GM23248 (cell line): ENCODE data around the gene CPSF2. TPM values are rescaled to one million over a fixed set of nuclear protein-coding genes. Genes with fewer than 3 reads are reported as not detected.
"Not testable (repeated sequence)": the region's sequence is repeated elsewhere in the genome, so short reads cannot be mapped to it uniquely, and the experiment has no call there.

Experiments used
- DNase-seq: peaks from one replicate; pipeline ENCODE4 v3.0.0-alpha.2; 2015
- H2AFZ ChIP-seq: fragments of 200-600 bp; sonication (generic); 2 replicates; pipeline ENCODE4 v1.6.1; 2016; ENCODE audit warnings: antibody characterized with exemption
- H3F3A ChIP-seq: fragments of 200-600 bp; sonication (generic); 2 replicates; pipeline ENCODE4 v1.6.1; 2016; ENCODE audit warnings: mild to moderate bottlenecking, antibody characterized with exemption, mixed run types; ENCODE audit not compliant: insufficient read depth
- H3K27ac ChIP-seq: fragments of 200-600 bp; sonication (generic); 2 replicates; pipeline ENCODE4 v1.5.1; 2016; ENCODE audit warnings: mild to moderate bottlenecking
- H3K27me3 ChIP-seq: fragments of 200-600 bp; sonication (generic); replicated peaks from 2 replicates; pipeline ENCODE4 v1.6.1; 2016; ENCODE audit warnings: mild to moderate bottlenecking; ENCODE audit not compliant: insufficient read depth
- H3K36me3 ChIP-seq: fragments of 200-600 bp; sonication (generic); 2 replicates; pipeline ENCODE4 v1.6.1; 2016; ENCODE audit warnings: low read depth, mild to moderate bottlenecking
- H3K4me1 ChIP-seq: fragments of 200-600 bp; sonication (generic); 2 replicates; pipeline ENCODE4 v1.6.1; 2016; ENCODE audit warnings: mild to moderate bottlenecking; ENCODE audit not compliant: insufficient read depth
- H3K4me2 ChIP-seq: fragments of 200-600 bp; sonication (generic); one replicate; pipeline ENCODE4 v1.6.1; 2016; ENCODE audit warnings: mild to moderate bottlenecking; ENCODE audit not compliant: unreplicated experiment
- H3K4me3 ChIP-seq: fragments of 200-600 bp; sonication (generic); 2 replicates; pipeline ENCODE4 v1.5.1; 2016; ENCODE audit warnings: mild to moderate bottlenecking
- H3K79me2 ChIP-seq: fragments of 200-600 bp; sonication (generic); 2 replicates; pipeline ENCODE4 v1.6.1; 2016; ENCODE audit warnings: mild to moderate bottlenecking; ENCODE audit not compliant: insufficient read depth
- H3K9ac ChIP-seq: fragments of 200-600 bp; sonication (generic); 2 replicates; pipeline ENCODE4 v1.6.1; 2016; ENCODE audit warnings: mild to moderate bottlenecking
- H3K9me2 ChIP-seq: fragments of 200-600 bp; sonication (generic); 2 replicates; pipeline ENCODE4 v1.6.1; 2016; ENCODE audit warnings: mixed run types, mild to moderate bottlenecking, moderate library complexity; ENCODE audit not compliant: insufficient read depth
- H3K9me3 ChIP-seq: fragments of 200-600 bp; sonication (generic); one replicate; pipeline ENCODE4 v1.6.1; 2017; ENCODE audit warnings: low read depth
- H4K20me1 ChIP-seq: fragments of 200-600 bp; sonication (generic); 2 replicates; pipeline ENCODE4 v1.6.0; 2016; ENCODE audit not compliant: insufficient read depth
- EZH2 ChIP-seq: fragments of 200-600 bp; sonication (generic); IDR thresholded peaks from 2 replicates; pipeline ENCODE4 v1.6.1; 2018; ENCODE audit warnings: antibody characterized with exemption, mild to moderate bottlenecking; ENCODE audit not compliant: insufficient read depth, poor library complexity, severe bottlenecking
- EZH2phosphoT487 ChIP-seq: fragments of 200-600 bp; sonication (generic); IDR thresholded peaks from 2 replicates; pipeline ENCODE4 v1.6.1; 2018; ENCODE audit warnings: antibody characterized with exemption, moderate library complexity, mild to moderate bottlenecking, low read depth; ENCODE audit not compliant: insufficient read depth
- WGBS, 2 experiments: methylation state at CpG; one replicate each; pipeline ENCODE4 v1.1.6; 2015 to 2017; ENCODE audit warnings: low lambda C conversion rate in 2 of 2, low coverage in 1 of 2; ENCODE audit errors: missing lambda C conversion rate in 2 of 2; 5-methylcytosine and 5-hydroxymethylcytosine counted together
- in situ Hi-C: fragments of 300-500 bp; cut with MboI; formaldehyde crosslinking; loops from 2 replicates; pipeline ENCODE4 v1.15.0; 2020
- polyA plus RNA-seq: library from polyadenylated mRNA; unstranded; fragments of >200 nt; fragmentation: Nextera tagmentation; extraction: Ambion mirVana; gene quantifications from 2 replicates; pipeline ENCODE4 v1.2.1, GENCODE V29; 2016
- total RNA-seq: library from RNA; depleted of rRNA; stranded (reverse); fragments of >200 nt; shearing (Covaris generic); gene quantifications from 2 replicates; pipeline ENCODE4 v1.2.3, GENCODE V29; 2014

Gene CPSF2
- total and polyA plus RNA-seq, 2 experiments from 2014 or later, result 38.7 to 41.0 TPM

- in situ Hi-C loops, result no loop called here
- Histone ChIP-seq H3K9me2 (no peaks in the 10 kb centered on the region), H3K4me3 (no peak overlapping the region), H2AFZ (no peak overlapping the region), H3K4me2 (no peak overlapping the region), H4K20me1 (no peaks in the 10 kb centered on the region), H3K36me3 (no peaks in the 10 kb centered on the region), H3K27ac (no peak overlapping the region), H3K4me1 (0 out of 2 replicates have a peak, but pooled peaks cover 4% of the 10 kb centered on the region), H3K27me3 (peaks cover 42% of the 10 kb centered on the region), H3F3A (no peaks in the 10 kb centered on the region), H3K79me2 (no peaks in the 10 kb centered on the region), H3K9ac (no peak overlapping the region), H3K9me3 (no peaks in the 10 kb centered on the region)
- 44 to 52% methylated on average over 13 to 17 of the region's 17 CpGs for WGBS, 2 experiments
- DNase-seq, result no peak
- no peak for TF ChIP-seq EZH2phosphoT487
- TF ChIP-seq EZH2, result no peak
Observed at GRCh38 chr14:92207012-92207927, 85.5 kb downstream of the CPSF2 start.

- Histone ChIP-seq H4K20me1 (no peaks in the 10 kb centered on the region), H3K4me1 (0 out of 2 replicates have a peak, but pooled peaks cover 4% of the 10 kb centered on the region), H3K9me3 (no peaks in the 10 kb centered on the region), H3K9ac (no peak overlapping the region), H2AFZ (no peak overlapping the region), H3K27ac (no peak overlapping the region), H3F3A (no peaks in the 10 kb centered on the region), H3K4me3 (no peak overlapping the region), H3K27me3 (peaks cover 42% of the 10 kb centered on the region), H3K9me2 (no peaks in the 10 kb centered on the region), H3K4me2 (no peak overlapping the region), H3K36me3 (no peaks in the 10 kb centered on the region), H3K79me2 (no peaks in the 10 kb centered on the region)
- 73 to 77% methylated on average over 6 of the region's 6 CpGs for WGBS, 2 experiments
- DNase-seq, result no peak
- in situ Hi-C loops, result no loop called here
- TF ChIP-seq EZH2phosphoT487 (no peak), EZH2 (no peak)
Observed at GRCh38 chr14:92207928-92208265, 86.1 kb downstream of the CPSF2 start.

- Histone ChIP-seq H3K9ac (no peak overlapping the region), H3F3A (no peaks in the 10 kb centered on the region), H4K20me1 (no peaks in the 10 kb centered on the region), H3K27ac (no peak overlapping the region), H3K4me3 (no peak overlapping the region), H3K79me2 (no peaks in the 10 kb centered on the region), H3K4me1 (0 out of 2 replicates have a peak, but pooled peaks cover 4% of the 10 kb centered on the region), H3K9me2 (no peaks in the 10 kb centered on the region), H3K9me3 (no peaks in the 10 kb centered on the region), H3K27me3 (peaks cover 36% of the 10 kb centered on the region), H3K4me2 (no peak overlapping the region), H2AFZ (no peak overlapping the region), H3K36me3 (no peaks in the 10 kb centered on the region)
- no peak for DNase-seq
- in situ Hi-C loops, result no loop called here
- TF ChIP-seq EZH2 (no peak), EZH2phosphoT487 (no peak)
- WGBS, 2 experiments, result 75 to 84% methylated on average over 14 of the region's 14 CpGs
Observed at GRCh38 chr14:92209141-92209540, 87.4 kb downstream of the CPSF2 start.

GRCh38 chr14:92213125-92213524, 91.4 kb downstream of the CPSF2 start:
- H3K9me3 ChIP-seq, H2AFZ ChIP-seq, H3K79me2 ChIP-seq, in situ Hi-C loops, H3K4me3 ChIP-seq, H3K9me2 ChIP-seq, H3K36me3 ChIP-seq, H3K4me2 ChIP-seq, DNase-seq, H4K20me1 ChIP-seq, H3K9ac ChIP-seq, H3K27ac ChIP-seq: not testable (repeated sequence)
- H3K4me1 ChIP-seq, result peaks cover 14% of the 10 kb centered on the region
- H3K27me3 ChIP-seq, result peaks cover 31% of the 10 kb centered on the region; the same call in 1 of the 2 replicates
- WGBS, 2 experiments, result 71 to 80% methylated on average over 3 of the region's 3 CpGs
- H3F3A ChIP-seq, result peaks cover 11% of the 10 kb centered on the region
